Activated naive CD4-positive, alpha-beta T cell treated with anti-CD3 and anti-CD28 coated beads, Interleukin-2, amount 10 ng/mL, durations not matched to agents 7 days and 5 days (primary cell): ENCODE results near the gene DLG2.

ENCODE experiments used
- CTCF ChIA-PET: fragments of 350-600 bp; sonication (Branson Sonifier 250); formaldehyde crosslinking; loops from one replicate; lab custom pipeline; 2021; ENCODE audit warnings: antibody characterized with exemption; lab: Charles Lee
- DNase-seq: peaks from one replicate; pipeline ENCODE4 v3.0.0-alpha.2; 2020
- H3K27ac Mint-ChIP-seq: one replicate; pipeline ENCODE4 v1.8.0; 2021; ENCODE audit warnings: mild to moderate bottlenecking, moderate library complexity, mixed read lengths
- H3K27me3 Mint-ChIP-seq: one replicate; pipeline ENCODE4 v1.8.0; 2021; ENCODE audit warnings: mild to moderate bottlenecking, mixed read lengths
- H3K36me3 Mint-ChIP-seq: one replicate; pipeline ENCODE4 v1.8.0; 2021; ENCODE audit warnings: mixed read lengths
- H3K4me1 Mint-ChIP-seq: one replicate; pipeline ENCODE4 v1.8.0; 2021; ENCODE audit warnings: mixed read lengths
- H3K4me3 Mint-ChIP-seq: one replicate; pipeline ENCODE4 v1.8.0; 2021; ENCODE audit warnings: mild to moderate bottlenecking, moderate library complexity, mixed read lengths
- H3K9me3 Mint-ChIP-seq: one replicate; pipeline ENCODE4 v1.8.0; 2021; ENCODE audit warnings: mixed read lengths

Gene DLG2

DNA sequence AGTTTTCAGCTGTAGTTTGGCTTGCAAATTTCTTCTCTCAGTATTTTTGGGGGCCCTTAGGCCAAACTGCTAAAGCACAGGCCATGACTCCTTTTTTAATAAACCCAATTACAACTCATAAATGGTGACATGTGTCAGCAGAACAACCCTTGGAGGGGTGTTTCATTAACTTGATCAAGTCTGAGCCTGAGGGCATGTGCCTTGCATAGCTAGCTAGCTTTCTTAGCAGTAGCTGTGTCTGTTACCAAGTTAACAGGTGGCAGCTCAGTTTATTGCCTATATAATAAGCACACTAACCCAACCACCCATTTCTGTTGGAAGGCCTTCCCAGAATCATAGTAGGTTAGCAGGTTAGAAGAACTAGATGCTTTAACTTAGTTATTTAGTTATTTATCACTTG is 1390.7 kb downstream of the DLG2 start:
- H3K27me3 Mint-ChIP-seq, result no peaks in the 10 kb centered on the region
- H3K4me1 Mint-ChIP-seq, result no peaks in the 10 kb centered on the region
- peaks cover 13% of the 10 kb centered on the region for H3K9me3 Mint-ChIP-seq
- H3K4me3 Mint-ChIP-seq, result no peak overlapping the region
- no peak for DNase-seq
- H3K27ac Mint-ChIP-seq, result no peak overlapping the region
- H3K36me3 Mint-ChIP-seq, result no peaks in the 10 kb centered on the region
- CTCF ChIA-PET, result no interaction called here

DNA sequence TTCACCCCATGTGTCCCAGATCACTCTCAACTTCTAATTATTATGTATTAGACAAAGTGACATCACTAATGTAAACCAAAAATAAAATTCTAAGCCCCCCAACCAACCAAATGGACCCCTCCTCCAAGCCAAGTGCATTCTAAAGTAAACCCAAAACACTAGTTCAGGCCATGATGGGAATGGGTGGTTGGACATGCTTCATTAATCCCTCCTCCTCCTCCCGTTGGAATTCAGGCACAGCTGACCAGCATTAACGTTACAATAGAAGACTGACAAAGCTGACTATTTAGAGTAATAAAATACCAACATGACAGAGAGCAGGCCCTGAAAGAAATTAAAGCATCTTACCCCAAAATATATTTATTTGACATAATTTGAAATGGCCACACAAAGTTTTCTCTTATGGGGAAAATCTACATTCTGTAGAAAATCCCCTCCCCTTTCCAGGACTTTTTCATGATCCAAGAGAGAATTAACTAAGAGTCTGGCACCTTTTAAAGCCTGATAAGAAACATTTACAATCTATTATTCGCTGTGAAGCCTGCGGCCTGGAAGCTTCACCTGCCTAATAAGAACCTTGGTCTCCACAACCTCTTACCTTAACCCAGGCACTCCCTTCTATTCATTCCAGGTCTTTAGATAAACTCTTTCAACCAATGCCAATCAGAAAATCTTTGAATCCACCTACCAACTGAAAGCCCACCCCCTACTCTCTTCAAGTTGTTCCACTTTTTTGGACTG is 1392.5 kb downstream of the DLG2 start:
- no peaks in the 10 kb centered on the region for H3K27me3 Mint-ChIP-seq
- peaks cover 13% of the 10 kb centered on the region for H3K9me3 Mint-ChIP-seq
- no peaks in the 10 kb centered on the region for H3K4me1 Mint-ChIP-seq
- H3K4me3 Mint-ChIP-seq, result no peak overlapping the region
- no peak overlapping the region for H3K27ac Mint-ChIP-seq
- no peaks in the 10 kb centered on the region for H3K36me3 Mint-ChIP-seq
- no peak for DNase-seq
- CTCF ChIA-PET, result no interaction called here

DNA sequence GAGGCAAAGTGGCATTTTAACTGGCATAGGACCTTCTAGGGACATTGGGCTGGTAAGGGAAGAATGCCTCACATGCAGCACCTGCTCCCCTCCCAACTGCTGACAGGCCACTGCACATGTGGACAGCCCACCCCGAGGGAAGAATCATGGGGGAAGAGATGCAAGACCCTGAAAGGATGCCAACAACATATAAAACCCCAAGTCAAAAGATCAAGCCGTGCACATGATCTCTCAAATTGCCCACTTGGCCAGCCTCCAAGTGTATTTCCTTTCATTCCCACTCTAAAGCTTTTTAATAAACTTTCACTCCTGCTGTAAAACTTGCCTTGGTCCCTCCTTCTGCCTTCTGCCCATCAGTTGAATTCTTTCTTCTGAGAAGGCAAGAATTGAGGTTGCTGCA is 1393.1 kb downstream of the DLG2 start:
- Mint-ChIP-seq H3K27ac (no peak overlapping the region), H3K4me1 (no peaks in the 10 kb centered on the region), H3K9me3 (peaks cover 13% of the 10 kb centered on the region), H3K36me3 (no peaks in the 10 kb centered on the region), H3K27me3 (no peaks in the 10 kb centered on the region), H3K4me3 (no peak overlapping the region)
- CTCF ChIA-PET, result no interaction called here
- no peak for DNase-seq

DNA sequence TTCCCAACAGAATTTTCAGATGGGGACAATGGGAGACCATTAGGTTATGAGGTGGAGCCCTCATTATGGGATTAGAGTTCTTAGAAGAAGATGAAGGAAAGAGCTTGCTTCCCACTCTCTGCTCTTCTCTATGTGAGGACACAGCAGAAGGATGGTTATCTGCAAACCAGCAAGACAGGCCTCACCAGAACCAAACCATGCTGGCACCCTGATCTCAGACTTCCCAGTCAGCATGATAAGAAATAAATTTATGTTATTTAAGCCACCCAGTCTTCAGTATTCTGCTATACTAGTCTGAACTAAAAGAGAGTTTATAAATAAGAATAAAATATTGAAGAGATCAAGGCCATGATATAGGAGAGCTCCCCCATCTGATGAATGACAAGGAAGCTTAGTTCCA is 1394.6 kb downstream of the DLG2 start:
- H3K27ac Mint-ChIP-seq, result no peak overlapping the region
- no peaks in the 10 kb centered on the region for H3K27me3 Mint-ChIP-seq
- H3K36me3 Mint-ChIP-seq, result no peaks in the 10 kb centered on the region
- CTCF ChIA-PET, result no interaction called here
- no peak overlapping the region for H3K4me3 Mint-ChIP-seq
- peaks cover 15% of the 10 kb centered on the region for H3K9me3 Mint-ChIP-seq
- DNase-seq, result no peak
- H3K4me1 Mint-ChIP-seq, result no peaks in the 10 kb centered on the region

DNA sequence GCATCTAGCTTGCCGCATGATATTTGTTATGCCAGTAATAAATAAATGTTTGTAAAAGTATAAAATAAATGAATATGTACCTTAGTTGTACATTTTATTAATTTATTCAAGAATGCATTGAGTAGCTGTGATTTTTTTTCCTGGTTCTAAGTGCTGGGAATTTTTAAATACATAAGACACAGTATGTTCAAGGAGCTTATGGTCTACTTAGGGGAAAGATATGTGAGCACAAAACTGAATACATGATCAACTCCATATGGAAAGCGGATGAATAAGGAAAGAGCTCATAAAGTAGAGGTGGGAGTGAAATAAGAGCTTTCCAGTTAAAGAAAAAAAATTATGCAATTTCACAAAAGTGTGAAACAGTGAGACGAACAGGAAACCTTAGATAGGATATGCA is 1396.7 kb downstream of the DLG2 start:
- Mint-ChIP-seq H3K27me3 (no peaks in the 10 kb centered on the region), H3K4me1 (no peaks in the 10 kb centered on the region), H3K9me3 (peaks cover 15% of the 10 kb centered on the region), H3K4me3 (no peak overlapping the region), H3K27ac (no peak overlapping the region), H3K36me3 (no peaks in the 10 kb centered on the region)
- DNase-seq, result no peak
- CTCF ChIA-PET, result no interaction called here

DNA sequence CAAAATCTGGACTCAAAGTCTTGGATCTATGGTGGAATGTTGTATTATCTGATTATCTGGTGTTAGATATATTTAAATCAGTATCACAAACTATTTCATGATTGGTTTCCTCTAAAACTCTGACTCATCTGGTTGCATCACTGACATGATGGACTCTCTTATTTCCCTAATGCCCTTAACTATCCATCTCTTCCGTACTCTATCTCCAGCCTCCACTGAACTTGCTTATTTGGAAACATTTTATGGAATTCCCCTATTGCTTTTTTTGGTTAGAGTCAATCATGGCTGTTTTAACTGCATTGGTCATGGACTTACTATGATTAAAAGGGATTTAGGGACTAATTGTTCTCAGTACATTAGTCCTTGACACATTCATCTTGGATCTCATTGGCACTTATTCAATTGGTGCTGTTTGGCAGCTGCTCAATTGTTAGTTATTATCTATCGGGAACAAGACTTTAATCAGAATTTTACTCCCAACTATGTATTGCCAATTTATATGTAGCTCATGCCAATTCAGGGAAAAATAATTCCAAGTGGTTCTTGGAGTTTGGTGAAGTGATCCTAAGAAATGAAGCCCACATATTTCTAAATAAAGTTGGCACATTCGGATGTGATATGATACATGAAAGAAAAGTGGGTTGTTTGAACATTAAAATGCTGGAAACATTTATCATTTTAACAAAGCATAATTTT is 1399.0 kb downstream of the DLG2 start:
- no peaks in the 10 kb centered on the region for H3K36me3 Mint-ChIP-seq
- no peaks in the 10 kb centered on the region for H3K27me3 Mint-ChIP-seq
- H3K4me1 Mint-ChIP-seq, result no peaks in the 10 kb centered on the region
- peaks cover 13% of the 10 kb centered on the region for H3K9me3 Mint-ChIP-seq
- H3K4me3 Mint-ChIP-seq, result no peak overlapping the region
- H3K27ac Mint-ChIP-seq, result no peak overlapping the region
- CTCF ChIA-PET, result no interaction called here
- no peak for DNase-seq

DNA sequence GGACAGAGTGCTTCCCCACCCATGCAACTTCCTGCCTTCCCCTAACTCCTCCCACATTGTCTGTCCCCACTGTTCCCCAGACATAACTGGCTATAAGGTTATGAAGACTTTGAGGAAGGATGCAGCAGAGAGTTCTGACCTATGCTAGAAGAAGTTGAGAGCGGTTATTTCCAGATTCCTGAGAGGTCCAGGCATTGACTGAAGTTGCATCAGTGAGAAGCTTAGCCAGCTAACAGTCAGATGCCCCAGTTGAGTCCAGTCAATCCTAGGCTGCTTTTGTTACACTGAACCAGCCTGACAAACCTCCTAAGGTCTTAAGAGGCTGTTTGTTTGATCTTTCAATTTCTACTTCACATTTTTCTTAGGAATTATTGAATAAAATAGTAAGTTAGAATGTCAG is 1403.1 kb downstream of the DLG2 start:
- DNase-seq, result no peak
- Mint-ChIP-seq H3K9me3 (peaks cover 10% of the 10 kb centered on the region), H3K36me3 (no peaks in the 10 kb centered on the region), H3K27me3 (no peaks in the 10 kb centered on the region), H3K27ac (no peak overlapping the region), H3K4me3 (no peak overlapping the region), H3K4me1 (no peaks in the 10 kb centered on the region)
- CTCF ChIA-PET, result no interaction called here

DNA sequence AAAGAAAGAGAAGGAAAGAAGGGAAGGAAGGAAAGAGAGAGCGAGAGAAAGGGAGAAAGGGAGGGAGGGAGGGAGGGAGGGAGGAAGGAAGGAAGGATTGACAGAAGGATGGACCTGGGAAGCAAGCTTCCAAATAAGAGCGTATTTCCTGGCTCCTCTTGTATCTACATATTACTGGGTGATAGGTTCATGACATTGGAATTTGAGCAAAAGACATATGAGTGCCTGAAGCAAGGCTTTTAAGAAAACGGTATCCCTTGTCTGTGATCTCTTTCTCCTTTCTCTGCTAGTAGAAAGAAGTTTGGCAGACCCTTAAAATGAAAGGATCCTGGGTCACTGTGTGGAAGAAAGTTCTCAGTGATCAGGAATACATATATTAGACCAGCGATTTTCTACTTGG is 1408.8 kb downstream of the DLG2 start:
- no peak for DNase-seq
- Mint-ChIP-seq H3K27me3 (no peaks in the 10 kb centered on the region), H3K9me3 (peaks cover 9% of the 10 kb centered on the region), H3K4me3 (no peak overlapping the region), H3K4me1 (no peaks in the 10 kb centered on the region), H3K36me3 (no peaks in the 10 kb centered on the region), H3K27ac (no peak overlapping the region)
- CTCF ChIA-PET, result no interaction called here

DNA sequence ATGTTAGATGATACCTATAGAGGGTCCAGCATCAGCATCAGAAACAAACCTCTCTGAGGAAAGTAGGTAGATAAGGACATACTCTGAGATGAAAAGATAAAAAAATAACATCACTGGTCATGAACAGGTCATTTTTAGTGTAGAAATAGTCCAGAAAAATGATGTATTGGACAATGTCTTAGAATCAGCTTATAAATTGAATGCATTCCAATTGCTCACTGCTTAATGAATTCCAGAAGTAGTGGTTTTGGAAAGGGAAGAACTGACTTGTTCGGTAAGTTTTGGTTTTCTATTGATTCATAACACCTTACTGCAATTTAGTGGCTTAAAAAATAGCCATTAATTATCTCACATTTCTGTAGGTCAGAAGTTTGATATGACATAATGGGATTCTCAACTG is 1411.5 kb downstream of the DLG2 start:
- Mint-ChIP-seq H3K36me3 (no peaks in the 10 kb centered on the region), H3K27me3 (no peaks in the 10 kb centered on the region), H3K9me3 (peaks cover 14% of the 10 kb centered on the region), H3K4me1 (no peaks in the 10 kb centered on the region), H3K27ac (no peak overlapping the region), H3K4me3 (no peak overlapping the region)
- DNase-seq, result no peak
- CTCF ChIA-PET, result no interaction called here

DNA sequence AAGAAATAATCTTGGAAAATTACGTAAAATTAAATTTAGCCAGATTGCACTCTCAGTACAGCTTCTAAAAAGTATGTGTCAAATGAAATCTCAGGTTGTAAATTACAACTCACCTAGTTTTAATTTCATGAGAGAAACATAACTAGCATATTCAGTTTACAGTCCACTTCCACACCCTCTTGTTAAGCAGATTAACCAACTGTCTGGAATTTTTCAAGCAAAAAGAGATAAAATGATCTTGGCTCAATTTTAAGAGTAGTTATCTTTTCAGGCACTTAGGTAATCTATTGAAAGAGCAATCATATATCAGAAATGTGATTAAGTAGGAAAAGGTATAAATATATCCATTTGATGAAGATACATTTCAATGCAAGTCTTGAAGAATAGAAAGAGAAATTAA is 1412.6 kb downstream of the DLG2 start:
- no peaks in the 10 kb centered on the region for H3K4me1 Mint-ChIP-seq
- no peaks in the 10 kb centered on the region for H3K36me3 Mint-ChIP-seq
- CTCF ChIA-PET, result interaction anchor here (0.7 kb wide), 1 partner anchor 235 kb away, joined by 3 read pairs; no protein-coding TSS in a partner anchor
- H3K4me3 Mint-ChIP-seq, result no peak overlapping the region
- no peaks in the 10 kb centered on the region for H3K27me3 Mint-ChIP-seq
- H3K27ac Mint-ChIP-seq, result no peak overlapping the region
- DNase-seq, result no peak
- peaks cover 12% of the 10 kb centered on the region for H3K9me3 Mint-ChIP-seq

DNA sequence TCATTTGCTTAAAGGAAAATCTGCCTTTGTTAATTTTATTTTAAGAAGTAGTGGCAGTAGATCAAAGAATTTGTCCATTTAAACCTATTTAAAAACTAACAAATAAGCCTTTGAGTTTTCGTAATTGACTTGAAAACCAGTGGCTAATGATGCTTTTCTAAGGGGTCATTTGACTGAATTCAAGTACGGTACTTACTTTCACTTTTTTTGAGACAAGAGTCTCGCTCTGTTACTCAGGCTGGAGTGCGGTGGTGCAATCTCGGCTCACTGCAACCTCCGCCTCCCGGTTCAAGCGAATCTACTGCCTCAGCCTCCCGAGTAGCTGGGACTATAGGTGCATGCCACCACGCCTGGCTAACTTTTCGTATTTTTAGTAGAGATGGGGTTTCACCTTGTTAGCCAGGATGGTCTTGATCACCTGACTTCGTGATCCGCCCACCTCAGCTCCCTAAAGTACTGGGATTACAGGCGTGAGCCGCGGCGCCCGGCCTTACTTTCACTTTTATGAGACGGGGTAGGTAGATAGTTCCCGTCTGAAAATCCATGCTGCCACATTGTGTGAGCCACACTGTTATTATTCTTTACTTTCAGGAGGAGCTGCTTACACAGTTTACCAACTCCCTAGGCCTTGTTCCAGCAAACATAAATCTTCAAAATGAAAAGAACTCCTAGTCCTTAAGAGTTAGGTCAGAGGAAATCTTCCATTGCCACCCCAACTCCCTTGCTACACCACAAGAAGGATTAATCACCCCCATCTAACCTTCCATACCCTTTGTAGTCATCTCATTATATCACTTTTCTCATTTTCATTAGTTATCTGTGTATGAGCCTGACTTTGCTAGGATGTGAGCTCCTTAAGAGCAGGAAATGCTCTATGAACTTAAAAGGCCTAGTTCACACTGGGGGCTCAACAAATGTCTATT is 1414.4 kb downstream of the DLG2 start:
- Mint-ChIP-seq H3K4me3 (no peak overlapping the region), H3K27ac (no peak overlapping the region), H3K27me3 (no peaks in the 10 kb centered on the region), H3K9me3 (peaks cover 12% of the 10 kb centered on the region), H3K4me1 (no peaks in the 10 kb centered on the region), H3K36me3 (no peaks in the 10 kb centered on the region)
- CTCF ChIA-PET, result no interaction called here
- no peak for DNase-seq

DNA sequence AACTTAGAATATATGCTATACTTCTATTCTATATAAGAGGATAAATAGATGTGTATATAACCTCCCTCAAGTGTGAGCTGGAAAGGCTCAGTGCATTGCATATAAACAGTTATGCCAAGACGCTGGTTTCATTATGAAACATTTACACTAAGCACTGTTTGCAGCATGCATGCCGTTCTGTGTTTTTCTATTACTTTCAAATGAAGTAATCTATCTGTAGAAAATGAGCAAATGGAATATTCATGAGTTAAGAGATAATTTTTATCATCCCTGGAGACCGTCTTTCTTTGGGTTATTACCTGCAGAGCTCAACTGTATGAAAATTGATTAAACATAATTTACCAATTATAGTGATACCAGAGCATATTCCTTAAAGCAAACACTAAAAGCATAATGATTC is 1415.2 kb downstream of the DLG2 start:
- CTCF ChIA-PET, result no interaction called here
- Mint-ChIP-seq H3K4me3 (no peak overlapping the region), H3K9me3 (peaks cover 12% of the 10 kb centered on the region), H3K36me3 (no peaks in the 10 kb centered on the region), H3K27ac (no peak overlapping the region), H3K27me3 (no peaks in the 10 kb centered on the region), H3K4me1 (no peaks in the 10 kb centered on the region)
- no peak for DNase-seq

DNA sequence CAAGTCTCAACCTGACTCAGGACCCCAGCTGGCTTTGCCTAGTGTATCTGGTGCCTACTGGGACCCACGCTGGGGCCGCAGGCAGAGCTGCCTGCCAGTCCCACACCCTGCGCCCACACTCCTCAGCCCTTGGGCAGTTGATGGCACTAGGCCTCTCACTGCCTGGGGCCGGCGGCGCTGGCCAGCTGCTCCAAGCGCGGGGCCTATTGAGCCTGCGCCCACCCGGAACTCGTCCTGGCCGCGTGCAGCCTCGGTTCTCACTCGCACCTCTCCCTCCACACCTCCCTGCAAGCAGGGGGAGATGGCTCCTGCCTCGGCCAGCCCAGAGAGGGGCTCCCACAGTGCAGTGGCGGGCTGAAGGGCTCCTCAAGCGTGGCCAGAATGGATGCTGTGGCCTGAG is 1432.4 kb downstream of the DLG2 start:
- no peaks in the 10 kb centered on the region for H3K36me3 Mint-ChIP-seq
- no peaks in the 10 kb centered on the region for H3K4me1 Mint-ChIP-seq
- H3K4me3 Mint-ChIP-seq, result no peak overlapping the region
- CTCF ChIA-PET, result no interaction called here
- no peaks in the 10 kb centered on the region for H3K27me3 Mint-ChIP-seq
- no peak overlapping the region for H3K27ac Mint-ChIP-seq
- DNase-seq, result no peak
- H3K9me3 Mint-ChIP-seq, result peaks cover 23% of the 10 kb centered on the region

DNA sequence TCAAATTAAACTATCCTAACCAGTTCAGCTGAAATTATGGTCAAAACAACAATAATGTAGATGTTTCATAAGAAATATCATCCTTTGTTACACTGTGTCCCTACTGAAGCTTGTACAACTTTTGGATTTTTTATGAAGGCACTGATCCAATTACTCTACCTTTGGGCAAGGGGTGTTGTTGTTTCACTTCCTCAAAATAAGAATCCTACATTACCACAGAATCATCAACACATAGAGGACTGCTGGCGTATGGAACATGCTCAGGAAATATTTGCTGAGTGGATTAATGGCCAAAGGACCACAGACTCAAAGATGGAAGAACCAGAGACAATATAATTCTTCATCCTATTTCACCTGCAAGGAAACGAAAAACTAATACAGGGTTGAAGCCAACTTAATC is 1433.4 kb downstream of the DLG2 start:
- Mint-ChIP-seq H3K4me3 (no peak overlapping the region), H3K27ac (no peak overlapping the region), H3K9me3 (peaks cover 25% of the 10 kb centered on the region), H3K4me1 (no peaks in the 10 kb centered on the region), H3K36me3 (no peaks in the 10 kb centered on the region), H3K27me3 (no peaks in the 10 kb centered on the region)
- CTCF ChIA-PET, result no interaction called here
- no peak for DNase-seq
